GM11168 (cell line): ENCODE measurements around the gene FADS6.

Experiments used
- in situ Hi-C: fragments of 300-500 bp; cut with MboI; formaldehyde crosslinking; loops from one replicate; pipeline ENCODE4 v1.12.0; 2022; ENCODE audit warnings: low sequenced_read_pairs; ENCODE audit not compliant: unreplicated experiment

The FADS6 gene

DNA sequence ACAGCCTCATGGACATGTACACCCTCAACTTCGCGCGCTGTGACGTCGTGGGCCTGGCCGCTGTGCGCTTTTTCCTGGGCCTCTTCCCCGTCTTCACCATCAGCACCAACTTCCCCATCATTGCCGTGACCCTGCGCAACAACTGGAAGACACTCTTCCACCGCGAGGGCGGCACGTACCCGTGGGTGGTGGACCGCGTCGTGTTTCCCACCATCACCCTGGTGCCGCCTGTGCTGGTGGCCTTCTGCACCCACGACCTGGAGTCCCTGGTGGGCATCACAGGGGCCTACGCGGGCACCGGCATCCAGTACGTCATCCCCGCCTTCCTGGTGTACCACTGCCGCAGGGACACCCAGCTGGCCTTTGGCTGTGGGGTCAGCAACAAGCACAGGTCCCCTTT is 57.2 kb downstream of the FADS6 start:
- in situ Hi-C loops: no loop called here

DNA sequence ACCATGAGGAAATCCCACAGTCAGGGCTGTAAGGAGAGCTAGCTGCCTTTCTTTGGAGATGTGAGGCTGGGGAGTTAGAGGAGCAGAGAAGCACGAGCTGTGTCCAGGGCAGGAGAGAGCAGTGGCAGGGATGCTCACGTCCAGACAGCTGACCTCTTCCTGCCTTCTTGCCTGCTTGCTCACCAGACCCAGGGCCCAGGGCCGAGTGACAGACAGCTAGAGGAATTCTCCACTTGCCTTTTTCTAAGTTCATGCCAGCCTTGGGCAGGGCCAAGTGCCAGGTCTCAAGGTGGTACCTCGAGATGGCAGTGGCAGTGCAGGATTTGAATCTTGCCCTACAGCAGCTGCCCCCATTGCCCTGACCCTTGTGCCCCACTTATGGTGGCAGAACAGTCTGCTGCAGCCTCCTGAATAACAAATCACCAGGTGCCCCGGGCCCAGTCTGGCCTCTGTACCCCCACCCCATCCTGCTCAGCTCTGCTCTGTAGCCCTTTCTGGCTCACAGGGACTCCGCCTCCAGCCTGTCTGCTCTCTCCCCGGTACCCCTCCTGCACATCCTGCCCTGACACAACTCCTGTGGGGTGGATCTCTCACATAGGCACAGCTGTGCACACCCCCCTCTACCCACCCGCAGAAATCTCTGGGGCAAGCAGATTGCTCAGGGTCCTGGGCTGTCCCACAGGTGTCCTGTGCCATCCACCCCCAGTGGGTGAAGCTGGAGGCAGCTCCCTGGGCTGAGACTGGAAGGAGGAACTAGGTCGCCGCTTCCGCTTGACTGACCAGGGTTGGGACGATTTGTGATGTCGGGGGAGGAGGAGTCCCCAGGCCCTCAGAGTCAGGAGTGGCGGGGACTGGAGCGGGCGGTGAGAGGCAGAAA is 59.7 kb downstream of the FADS6 start:
- in situ Hi-C loops: no loop called here

DNA sequence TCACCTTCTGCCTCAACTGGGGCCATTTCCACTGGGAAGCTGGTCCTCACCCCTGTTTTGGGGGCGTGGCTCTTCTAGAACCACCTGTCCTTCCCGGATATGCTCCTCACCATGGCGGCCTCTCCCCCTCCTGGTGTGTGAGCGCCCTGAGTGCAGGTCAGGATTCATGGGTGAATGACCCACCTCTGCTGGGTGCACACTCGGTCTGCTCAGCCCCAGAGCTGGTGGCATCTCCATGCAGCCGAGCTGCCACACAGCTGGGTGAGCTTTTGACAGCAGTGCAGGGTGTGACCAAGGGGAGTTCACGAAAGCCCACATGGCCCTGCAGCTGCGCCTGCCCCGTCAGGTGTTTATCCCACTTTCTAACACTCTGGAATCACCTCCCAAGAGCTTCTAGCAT is 61.0 kb downstream of the FADS6 start:
- in situ Hi-C loops: no loop called here

DNA sequence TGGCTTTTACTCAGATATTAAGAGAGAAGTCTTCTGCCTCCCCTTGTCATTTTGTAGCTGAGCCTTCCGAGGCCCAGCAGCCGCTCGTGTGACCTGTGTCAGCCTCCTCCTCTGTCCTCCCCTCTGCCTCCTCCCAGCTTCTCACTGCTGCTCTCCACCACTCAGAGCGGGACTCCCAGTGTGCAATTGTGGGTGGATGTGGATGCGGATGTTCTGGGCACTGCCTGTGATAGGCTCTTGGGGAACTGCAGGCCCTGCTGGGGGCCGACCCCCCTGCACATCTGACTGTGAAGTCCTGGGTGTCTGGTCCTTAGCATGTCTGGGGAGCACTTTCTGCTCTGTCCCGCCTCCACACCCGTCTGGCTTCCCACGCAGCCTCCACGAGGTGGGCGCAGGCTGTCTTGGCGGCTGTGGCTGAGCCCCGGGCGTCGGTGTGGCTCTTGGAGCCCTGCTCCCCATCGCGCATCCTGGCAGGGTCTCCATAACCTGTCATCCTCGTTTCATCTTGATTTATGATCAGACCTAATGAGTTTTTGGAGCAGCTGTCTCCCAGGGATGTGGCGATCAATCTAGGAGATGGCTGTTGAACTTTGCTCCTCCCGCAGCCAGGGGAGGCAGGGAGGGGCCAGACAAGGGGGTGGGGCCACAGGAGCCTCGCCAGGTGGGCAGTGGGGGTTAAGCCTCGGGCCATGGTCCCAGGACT is 61.8 kb downstream of the FADS6 start:
- in situ Hi-C loops: no loop called here

DNA sequence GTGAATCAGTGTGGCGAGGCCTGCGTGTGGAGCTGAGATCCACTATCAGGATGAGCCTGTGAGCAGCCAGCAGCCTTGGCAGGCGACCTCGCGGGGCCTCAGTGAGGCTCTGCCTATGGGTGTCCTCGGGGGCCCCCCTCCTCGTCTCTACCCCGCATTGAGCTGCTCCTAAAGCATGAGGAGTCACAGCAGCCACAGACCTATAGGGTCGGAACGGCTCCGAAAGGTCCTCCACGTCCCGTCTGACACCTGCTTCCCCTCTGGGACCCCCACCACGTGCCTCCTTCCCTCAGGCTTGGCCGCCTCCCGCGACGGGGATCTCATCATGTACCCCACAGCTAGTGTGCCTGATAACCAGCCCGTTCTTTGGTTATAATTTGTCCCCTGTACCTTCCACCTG is 62.6 kb downstream of the FADS6 start:
- in situ Hi-C loops: no loop called here

DNA sequence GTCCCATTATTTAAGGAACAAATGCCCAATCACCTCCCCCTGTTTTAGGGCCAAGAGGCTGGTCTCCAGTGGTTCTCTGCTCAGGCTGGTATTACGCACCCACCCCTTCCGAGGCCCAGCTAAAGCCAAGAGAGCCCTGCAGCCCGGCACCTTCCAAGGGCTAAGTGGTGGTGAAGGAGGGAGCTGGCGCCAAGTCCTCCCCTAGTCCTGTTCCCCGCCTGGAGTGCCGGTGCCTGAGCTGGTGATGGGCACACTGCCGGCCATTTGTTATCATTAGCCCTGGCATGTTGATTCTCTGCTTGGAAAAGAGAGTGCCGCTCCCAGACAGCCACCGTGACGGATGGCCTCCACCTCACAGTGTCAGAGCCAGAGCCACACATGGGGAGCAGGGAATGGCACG is 65.6 kb downstream of the FADS6 start:
- in situ Hi-C loops: no loop called here
